A204.1 (cell line): ENCODE measurements around the gene TAF3.

Experiments
- FAIRE-seq: peaks from 2 replicates; lab custom pipeline; 2012; peaks lifted over from hg19 to GRCh38; lab: Jason Lieb, UNC

TAF3 gene

GRCh38 chr10:8047452-8048280, 229.4 kb downstream of the TAF3 start:
- no peak for FAIRE-seq

GRCh38 chr10:8048281-8049008, 230.1 kb downstream of the TAF3 start:
- FAIRE-seq: no peak

GRCh38 chr10:8049045-8049864, 230.9 kb downstream of the TAF3 start:
- no peak for FAIRE-seq

GRCh38 chr10:8049865-8050555, 231.7 kb downstream of the TAF3 start:
- no peak for FAIRE-seq

GRCh38 chr10:8050556-8051108, 232.3 kb downstream of the TAF3 start:
- no peak for FAIRE-seq

- FAIRE-seq: no peak
Measured at GRCh38 chr10:8051109-8051821, 233.0 kb downstream of the TAF3 start.

GRCh38 chr10:8051851-8052257, 233.5 kb downstream of the TAF3 start:
- no peak for FAIRE-seq

GRCh38 chr10:8052341-8052955, 234.1 kb downstream of the TAF3 start:
- no peak for FAIRE-seq

GRCh38 chr10:8052956-8053445, 234.7 kb downstream of the TAF3 start:
- FAIRE-seq: no peak

GRCh38 chr10:8053446-8054243, 235.3 kb downstream of the TAF3 start:
- FAIRE-seq: no peak

- FAIRE-seq: no peak
Measured at GRCh38 chr10:8054244-8054493, 235.9 kb downstream of the TAF3 start.

GRCh38 chr10:8054494-8055407, 236.4 kb downstream of the TAF3 start, which contains the start of gene GATA3:
Gene GATA3 (plus strand): TSS chr10:8054688. CDS start chr10:8055656, 968 bp downstream.
- FAIRE-seq: no peak

GRCh38 chr10:8055420-8056349, 237.4 kb downstream of the TAF3 start:
- FAIRE-seq: no peak

GRCh38 chr10:8056378-8056777, 238.1 kb downstream of the TAF3 start:
- FAIRE-seq: no peak

- no peak for FAIRE-seq
Measured at GRCh38 chr10:8056871-8057331, 238.6 kb downstream of the TAF3 start.

- no peak for FAIRE-seq
Measured at GRCh38 chr10:8057636-8058273, 239.4 kb downstream of the TAF3 start.
